Eye (tissue), 1 donor: Measurements from ENCODE around the gene USP25.

Experiments used
- DNase-seq: peaks from one replicate; pipeline ENCODE4 v3.0.0-alpha.2; 2015

Gene USP25

GRCh38 chr21:15815285-15815684, 85.5 kb downstream of the USP25 start:
- no peak for DNase-seq

GRCh38 chr21:15820327-15820726, 90.5 kb downstream of the USP25 start:
- DNase-seq = no peak

- DNase-seq = no peak
Measured at GRCh38 chr21:15820852-15821379, 91.1 kb downstream of the USP25 start.

GRCh38 chr21:15823486-15824150, 93.8 kb downstream of the USP25 start:
- no peak for DNase-seq

- no peak for DNase-seq
Measured at GRCh38 chr21:15825700-15826099, 95.9 kb downstream of the USP25 start.

GRCh38 chr21:15826147-15826780, 96.5 kb downstream of the USP25 start:
- DNase-seq = peak; percentile 15

GRCh38 chr21:15826908-15827601, 97.3 kb downstream of the USP25 start:
- no peak for DNase-seq

- no peak for DNase-seq
Measured at GRCh38 chr21:15831497-15831896, 101.7 kb downstream of the USP25 start.

GRCh38 chr21:15837645-15838044, 107.9 kb downstream of the USP25 start:
- DNase-seq = no peak

GRCh38 chr21:15839026-15839425, 109.2 kb downstream of the USP25 start:
- DNase-seq = no peak

GRCh38 chr21:15839601-15840000, 109.8 kb downstream of the USP25 start:
- DNase-seq = no peak

GRCh38 chr21:15840406-15840805, 110.6 kb downstream of the USP25 start:
- DNase-seq = no peak

GRCh38 chr21:15841856-15842564, 112.2 kb downstream of the USP25 start:
- DNase-seq = peak; percentile 11

GRCh38 chr21:15842565-15842880, 112.7 kb downstream of the USP25 start:
- no peak for DNase-seq

- DNase-seq = no peak
Measured at GRCh38 chr21:15843766-15844165, 114.0 kb downstream of the USP25 start.

GRCh38 chr21:15848634-15849560, 119.1 kb downstream of the USP25 start:
- no peak for DNase-seq

- no peak for DNase-seq
Measured at GRCh38 chr21:15849927-15850326, 120.1 kb downstream of the USP25 start.

- no peak for DNase-seq
Measured at GRCh38 chr21:15850645-15851044, 120.9 kb downstream of the USP25 start.

- no peak for DNase-seq
Measured at GRCh38 chr21:15852146-15852545, 122.4 kb downstream of the USP25 start.

- no peak for DNase-seq
Measured at GRCh38 chr21:15853126-15853525, 123.3 kb downstream of the USP25 start.

GRCh38 chr21:15856813-15857212, 127.0 kb downstream of the USP25 start:
- DNase-seq = no peak

- no peak for DNase-seq
Measured at GRCh38 chr21:15857740-15858139, 128.0 kb downstream of the USP25 start.
